ENCODE results near the gene GET4.

GRCh38 chr7:921581-922333 is 45.4 kb downstream of the GET4 start:
- TF ChIP-seq POLR2A (IDR thresholded peaks at IDR 0.05) = no peak
- no peak for TF ChIP-seq CTCF (IDR thresholded peaks at IDR 0.05)

All from lower leg skin (tissue), 3 donors.